ENCODE results near the gene IQSEC1. TPM values are rescaled to one million over a fixed set of nuclear protein-coding genes. Genes with fewer than 3 reads are reported as not detected.

Gene IQSEC1
- total and polyA plus RNA-seq, 2 of the 8 experiments (the other 6 are each of a cell fraction or from before 2014, with no cell fraction given), result 6.8 to 28.8 TPM

GRCh38 chr3:13083898-13084297 is 10.7 kb upstream of the IQSEC1 start:
- Histone ChIP-seq H3K56ac (replicated peaks; ENCODE audit: insufficient read length, low read depth, low read length) (no peak overlapping the region), H3K79me1 (ENCODE audit: low read depth, low read length) (no peaks in the 10 kb centered on the region), H2AFZ (ENCODE audit: low read length) (no peak overlapping the region), H2BK15ac (ENCODE audit: low read length) (no peak overlapping the region), H3K4me1 (replicated peaks in 1 of 4; ENCODE audit: control insufficient read depth in 3 of 4, insufficient read depth in 4 of 4, low read length in 3 of 4) (peaks cover 0 to 3% (median 0%) of the 10 kb centered on the region in 4 experiments; a peak in 1 of 7 replicates), H2BK120ac (replicated peaks; ENCODE audit: low read depth, low read length) (no peak overlapping the region), H3K4ac (replicated peaks; ENCODE audit: insufficient read length, low read depth, low read length) (no peak overlapping the region), H3K9me3 (ENCODE audit: insufficient read depth in 2 of 2, low read depth in 1 of 2, low read length in 1 of 2) (no peaks in the 10 kb centered on the region), H3K9ac (replicated peaks in 1 of 4; ENCODE audit: extremely low read depth in 1 of 4, low read depth in 3 of 4, low read length in 3 of 4) (no peak overlapping the region), H2BK5ac (ENCODE audit: low read depth, low read length) (no peak overlapping the region), H3K27me3 (replicated peaks in 1 of 4; ENCODE audit: control insufficient read depth in 3 of 4, extremely low read depth in 1 of 4, insufficient read depth in 3 of 4, low read length in 3 of 4) (no peaks in the 10 kb centered on the region), H3K27ac (ENCODE audit: low read depth, low read length) (no peak overlapping the region), H4K20me1 (replicated peaks in 1 of 2; ENCODE audit: control insufficient read depth in 1 of 2, insufficient read depth in 2 of 2, low read length in 2 of 2) (no peaks in the 10 kb centered on the region), H2AK5ac (ENCODE audit: low read depth, low read length) (no peak overlapping the region), H4K8ac (ENCODE audit: extremely low read depth, insufficient read depth, low read length) (no peak overlapping the region), H3K18ac (ENCODE audit: extremely low read depth, low read length) (no peak overlapping the region), H2BK20ac (ENCODE audit: low read length) (no peak overlapping the region), H3K4me3 (ENCODE audit: extremely low read depth in 1 of 4, insufficient read depth in 2 of 4, low read depth in 3 of 4, low read length in 4 of 4) (no peak overlapping the region), H3K36me3 (ENCODE audit: control insufficient read depth in 2 of 4, insufficient read depth in 4 of 4, low read length in 3 of 4) (no peaks in the 10 kb centered on the region), H3K14ac (ENCODE audit: insufficient read length) (no peak overlapping the region), H3K4me2 (ENCODE audit: insufficient read depth in 1 of 2, low read depth in 2 of 2, low read length in 2 of 2) (no peak overlapping the region), H3K79me2 (ENCODE audit: control insufficient read depth in 1 of 2, insufficient read depth in 2 of 2, low read length in 2 of 2) (no peaks in the 10 kb centered on the region), H2BK12ac (ENCODE audit: low read depth, low read length) (no peak overlapping the region), H4K91ac (replicated peaks; ENCODE audit: insufficient read length, low read length) (no peak overlapping the region), H4K5ac (ENCODE audit: insufficient read length, low read depth, low read length) (no peak overlapping the region), H3K23me2 (ENCODE audit: low read depth, low read length) (no peaks in the 10 kb centered on the region; the same call in 1 of the 2 replicates), H3K23ac (ENCODE audit: insufficient read length) (no peak overlapping the region)
- CTCF ChIA-PET (ENCODE audit: partially characterized antibody), result interaction anchor here (0.6 to 4.2 kb wide), 11 partner anchors 8 to 780 kb away, joined by 3 to 47 read pairs (median 3); no protein-coding TSS in a partner anchor
- DNase-seq (ENCODE audit: low read depth in 1 of 2, low spot score in 2 of 2) (no peak), FAIRE-seq (no peak)
- WGBS, 2 experiments (ENCODE audit: extremely low coverage in 1 of 2, insufficient coverage in 1 of 2, insufficient read length in 1 of 2, insufficient replicate concordance in 2 of 2, low coverage in 1 of 2, low lambda C conversion rate in 2 of 2, missing lambda C conversion rate in 1 of 2), result 90% methylated on average over 8 of the region's 8 CpGs; no CpG with 5 or more reads in 1 of the 2 experiments
- POLR2A ChIA-PET (ENCODE audit: partially characterized antibody), result no interaction called here
- TF ChIP-seq PHF8 (conservative IDR thresholded peaks at IDR 0.05; ENCODE audit: low read depth, low read length) (no peak), CHD1 (IDR thresholded peaks at IDR 0.05; ENCODE audit: low read depth, low read length) (no peak), KDM1A (IDR thresholded peaks at IDR 0.05; ENCODE audit: borderline replicate concordance, low read length) (no peak)
